T-helper 2 cell (primary cell): ENCODE results near the gene MAGEA2B.
"Not testable (repeated sequence)": the region's sequence is repeated elsewhere in the genome, so short reads cannot be mapped to it uniquely, and the experiment has no call there.

ENCODE experiments used
- DNase-seq, 5 experiments: peaks; one replicate each; pipeline versions ENCODE4 v3.0.0 to v3.0.0-alpha.2; 2012 to 2022
- total RNA-seq, 2 donors: gene quantifications; one replicate each; lab custom pipeline; 2026; lab: John Stamatoyannopoulos, UW

MAGEA2B gene, protein sequence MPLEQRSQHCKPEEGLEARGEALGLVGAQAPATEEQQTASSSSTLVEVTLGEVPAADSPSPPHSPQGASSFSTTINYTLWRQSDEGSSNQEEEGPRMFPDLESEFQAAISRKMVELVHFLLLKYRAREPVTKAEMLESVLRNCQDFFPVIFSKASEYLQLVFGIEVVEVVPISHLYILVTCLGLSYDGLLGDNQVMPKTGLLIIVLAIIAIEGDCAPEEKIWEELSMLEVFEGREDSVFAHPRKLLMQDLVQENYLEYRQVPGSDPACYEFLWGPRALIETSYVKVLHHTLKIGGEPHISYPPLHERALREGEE
- 0 reads per million in 2 donors for total RNA-seq

DNA sequence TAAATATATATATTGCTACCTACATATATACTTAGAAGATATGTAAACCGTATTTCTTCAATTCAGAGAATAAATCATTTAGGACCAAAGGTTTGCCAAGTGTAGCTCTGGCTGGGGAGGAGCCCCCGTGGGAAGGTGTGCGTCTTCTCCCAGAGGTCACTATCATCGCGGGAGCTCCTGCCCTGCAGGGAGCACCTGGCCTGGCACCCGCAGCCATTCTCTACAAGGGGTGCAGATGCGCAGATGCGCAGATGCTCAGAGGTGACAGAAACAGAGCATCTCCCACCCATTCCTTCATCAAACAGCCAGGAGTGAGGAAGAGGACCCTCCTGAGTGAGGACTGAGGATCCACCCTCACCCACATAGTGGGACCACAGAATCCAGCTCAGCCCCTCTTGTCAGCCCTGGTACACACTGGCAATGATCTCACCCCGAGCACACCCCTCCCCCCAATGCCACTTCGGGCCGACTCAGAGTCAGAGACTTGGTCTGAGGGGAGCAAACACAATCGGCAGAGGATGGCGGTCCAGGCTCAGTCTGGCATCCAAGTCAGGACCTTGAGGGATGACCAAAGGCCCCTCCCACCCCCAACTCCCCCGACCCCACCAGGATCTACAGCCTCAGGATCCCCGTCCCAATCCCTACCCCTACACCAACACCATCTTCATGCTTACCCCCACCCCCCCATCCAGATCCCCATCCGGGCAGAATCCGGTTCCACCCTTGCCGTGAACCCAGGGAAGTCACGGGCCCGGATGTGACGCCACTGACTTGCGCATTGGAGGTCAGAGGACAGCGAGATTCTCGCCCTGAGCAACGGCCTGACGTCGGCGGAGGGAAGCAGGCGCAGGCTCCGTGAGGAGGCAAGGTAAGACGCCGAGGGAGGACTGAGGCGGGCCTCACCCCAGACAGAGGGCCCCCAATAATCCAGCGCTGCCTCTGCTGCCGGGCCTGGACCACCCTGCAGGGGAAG lies at the start of gene MAGEA2B:
TSS of gene MAGEA2B (plus strand) at position 814 of the 973 bp plus-strand sequence. CDS start 2,479 bp downstream, outside the sequence.
- DNase-seq, result not testable (repeated sequence)

DNA sequence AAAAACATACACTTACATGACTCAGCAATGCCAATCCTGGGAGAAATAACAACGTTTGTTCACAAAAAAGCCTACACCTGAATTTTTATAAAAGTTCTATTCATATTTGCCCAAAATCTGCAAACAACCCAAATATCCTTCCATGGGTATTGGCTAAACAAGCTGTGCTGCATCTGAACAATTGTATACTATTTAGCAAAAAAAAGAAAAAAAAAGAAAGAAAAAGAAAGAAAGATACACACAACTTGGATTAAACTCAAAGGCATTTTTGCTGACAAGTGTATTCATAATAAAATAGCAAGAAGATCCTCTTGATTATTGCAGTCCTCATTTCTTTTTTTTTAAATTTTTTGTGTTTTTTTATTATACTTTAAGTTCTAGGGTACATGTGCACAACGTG lies 40.3 kb upstream of the MAGEA2B start:
- no peak for DNase-seq

DNA sequence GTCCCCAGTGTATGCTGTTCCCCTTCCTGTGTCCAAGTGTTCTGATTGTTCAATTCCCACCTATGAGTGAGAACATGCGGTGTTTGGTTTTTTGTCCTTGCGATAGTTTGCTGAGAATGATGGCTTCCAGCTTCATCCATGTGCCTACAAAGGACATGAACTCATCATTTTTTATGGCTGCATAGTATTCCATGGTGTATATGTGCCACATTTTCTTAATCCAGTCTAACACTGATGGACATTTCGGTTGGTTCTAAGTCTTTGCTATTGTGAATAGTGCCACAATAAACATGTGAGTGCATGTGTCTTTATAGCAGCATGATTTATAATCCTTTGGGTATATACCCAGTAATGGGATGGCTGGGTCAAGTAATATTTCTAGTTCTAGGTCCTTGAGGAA lies 39.8 kb upstream of the MAGEA2B start:
- not testable (repeated sequence) for DNase-seq

DNA sequence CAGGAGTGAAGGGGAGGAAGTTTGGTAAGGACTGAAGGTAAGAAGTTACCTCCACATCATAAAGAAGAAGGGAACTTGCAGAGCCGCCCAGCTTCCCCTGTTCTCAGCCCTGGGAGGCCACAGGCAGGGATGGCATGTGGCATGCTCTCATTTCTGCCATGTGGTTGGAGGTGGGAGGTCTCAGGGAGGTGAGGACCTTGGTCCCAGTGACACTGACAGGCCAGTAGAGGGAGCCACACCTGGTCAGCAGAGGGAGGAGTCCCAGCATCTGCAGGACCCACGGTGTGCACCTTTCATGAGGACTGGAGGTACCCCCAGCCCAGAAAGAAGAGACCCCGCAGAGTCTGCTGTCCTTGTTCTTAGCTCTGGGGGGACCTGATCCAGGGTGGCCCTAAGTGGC lies 33.4 kb upstream of the MAGEA2B start:
- DNase-seq, result not testable (repeated sequence)

DNA sequence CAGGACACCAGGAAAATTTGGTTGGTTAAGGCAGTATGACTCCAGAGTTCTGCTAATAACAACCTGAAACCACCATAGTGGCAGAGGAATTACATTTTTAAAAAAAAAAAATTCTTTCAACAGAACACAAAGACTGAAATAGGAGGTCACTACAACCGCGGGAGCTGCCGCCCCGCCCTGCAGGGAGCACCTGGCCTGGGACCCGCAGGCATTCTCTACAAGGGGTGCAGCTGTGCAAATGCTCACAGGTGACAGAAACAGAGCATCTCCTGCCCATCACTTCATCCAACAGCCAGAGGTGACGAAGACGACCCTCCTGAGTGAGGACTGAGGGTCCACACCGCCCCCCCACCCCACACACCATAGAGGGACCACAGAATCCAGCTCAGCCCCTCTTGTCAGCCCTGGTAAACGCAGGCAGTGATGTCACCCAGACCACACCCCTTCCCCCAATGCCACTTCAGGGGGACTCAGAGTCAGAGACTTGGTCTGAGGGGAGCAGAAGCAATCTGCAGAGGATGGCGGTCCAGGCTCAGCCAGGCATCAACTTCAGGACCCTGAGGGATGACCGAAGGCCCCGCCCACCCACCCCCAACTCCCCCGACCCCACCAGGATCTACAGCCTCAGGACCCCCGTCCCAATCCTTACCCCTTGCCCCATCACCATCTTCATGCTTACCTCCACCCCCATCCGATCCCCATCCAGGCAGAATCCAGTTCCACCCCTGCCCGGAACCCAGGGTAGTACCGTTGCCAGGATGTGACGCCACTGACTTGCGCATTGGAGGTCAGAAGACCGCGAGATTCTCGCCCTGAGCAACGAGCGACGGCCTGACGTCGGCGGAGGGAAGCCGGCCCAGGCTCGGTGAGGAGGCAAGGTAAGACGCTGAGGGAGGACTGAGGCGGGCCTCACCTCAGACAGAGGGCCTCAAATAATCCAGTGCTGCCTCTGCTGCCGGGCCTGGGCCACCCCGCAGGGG lies 16.2 kb upstream of the MAGEA2B start, which contains the start of gene MAGEA3:
TSS of gene MAGEA3 (plus strand) at position 843 of the 980 bp plus-strand sequence. CDS start 2,039 bp downstream, outside the sequence.
- DNase-seq, result not testable (repeated sequence)

DNA sequence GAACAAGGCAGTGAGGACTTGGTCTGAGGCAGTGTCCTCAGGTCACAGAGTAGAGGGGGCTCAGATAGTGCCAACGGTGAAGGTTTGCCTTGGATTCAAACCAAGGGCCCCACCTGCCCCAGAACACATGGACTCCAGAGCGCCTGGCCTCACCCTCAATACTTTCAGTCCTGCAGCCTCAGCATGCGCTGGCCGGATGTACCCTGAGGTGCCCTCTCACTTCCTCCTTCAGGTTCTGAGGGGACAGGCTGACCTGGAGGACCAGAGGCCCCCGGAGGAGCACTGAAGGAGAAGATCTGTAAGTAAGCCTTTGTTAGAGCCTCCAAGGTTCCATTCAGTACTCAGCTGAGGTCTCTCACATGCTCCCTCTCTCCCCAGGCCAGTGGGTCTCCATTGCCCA lies 14.0 kb upstream of the MAGEA2B start:
- DNase-seq, result not testable (repeated sequence)

DNA sequence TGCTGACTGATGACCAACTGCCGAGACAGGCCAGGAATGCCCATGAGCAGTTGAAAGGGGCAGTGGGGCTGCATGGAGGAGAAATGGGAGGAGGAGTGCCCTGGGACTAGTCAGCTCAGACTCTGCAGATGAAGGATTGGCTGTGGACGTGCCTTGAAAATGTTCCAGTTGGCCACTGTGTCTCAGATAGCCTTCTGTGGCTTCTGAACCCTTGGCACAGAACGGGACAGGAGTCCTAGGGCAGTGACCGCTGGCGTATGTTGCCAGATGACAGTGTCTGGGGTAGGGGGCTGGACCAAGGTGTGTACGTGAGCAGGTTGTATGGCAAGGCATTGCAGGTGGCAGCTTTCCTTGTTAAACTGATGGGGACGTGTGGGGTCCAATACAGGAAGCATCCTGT lies 7.9 kb upstream of the MAGEA2B start:
- not testable (repeated sequence) for DNase-seq

DNA sequence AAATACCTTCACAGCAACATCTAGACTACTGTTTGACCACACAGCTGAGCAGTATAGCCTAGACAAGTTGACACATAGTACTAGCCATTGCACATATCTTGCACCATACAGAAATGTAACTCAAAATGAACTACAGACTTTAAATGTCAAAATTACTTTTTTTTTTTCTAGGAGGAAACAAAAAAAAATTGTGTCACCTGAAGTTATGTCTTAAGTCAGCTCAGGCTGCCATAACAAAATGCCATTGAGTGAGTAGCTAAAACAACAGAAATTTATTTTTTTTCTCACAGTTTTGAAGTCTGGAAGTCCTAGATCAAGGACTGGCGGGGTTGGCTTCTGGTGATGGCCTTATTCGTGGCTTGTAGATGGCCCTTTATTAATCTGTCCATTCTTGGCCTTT lies 5.3 kb upstream of the MAGEA2B start, which contains the start of gene CSAG2:
TSS of gene CSAG2 (minus strand) at position 101 of the 400 bp plus-strand sequence. CDS start 161 bp downstream, outside the sequence.
- DNase-seq, result not testable (repeated sequence)

DNA sequence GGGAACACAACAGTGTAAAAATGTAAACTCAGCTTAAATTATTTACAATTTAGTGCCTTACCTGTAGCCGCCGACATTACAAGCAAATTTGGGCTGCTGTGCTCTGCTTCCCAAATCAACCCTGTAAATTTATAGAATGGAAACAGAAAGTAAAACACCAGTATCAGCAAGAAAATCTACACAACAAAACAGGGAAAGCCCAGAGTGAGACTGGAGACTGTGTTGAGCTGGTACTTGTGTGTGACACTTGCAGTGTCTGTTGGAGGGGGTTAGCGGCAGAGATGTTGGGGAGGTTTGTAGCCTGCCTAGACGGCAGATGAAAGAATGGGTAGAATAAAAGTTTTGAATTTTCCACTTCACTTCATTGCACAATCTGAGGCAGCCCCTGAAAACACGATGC lies 1.2 kb upstream of the MAGEA2B start:
- not testable (repeated sequence) for DNase-seq

DNA sequence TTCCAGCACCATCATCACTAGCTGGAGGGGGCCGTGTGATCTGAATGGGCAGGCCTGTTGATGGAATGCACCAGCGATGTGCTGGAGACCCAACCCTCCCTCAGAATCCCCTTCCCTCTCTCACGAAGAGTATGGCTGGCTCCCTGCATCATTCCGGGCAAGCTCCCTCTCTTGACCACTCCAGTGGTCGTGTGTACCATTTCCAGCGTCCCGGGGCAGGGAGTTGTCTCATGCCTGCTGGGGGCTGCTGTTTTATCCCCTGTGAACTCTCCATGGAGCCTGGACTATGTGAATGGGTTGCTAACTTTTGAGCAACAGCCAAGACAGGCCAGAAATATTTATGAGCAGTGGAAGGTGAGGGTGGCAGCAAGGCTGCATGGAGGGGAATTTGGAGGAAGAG lies 11.0 kb downstream of the MAGEA2B start:
- no peak for DNase-seq

DNA sequence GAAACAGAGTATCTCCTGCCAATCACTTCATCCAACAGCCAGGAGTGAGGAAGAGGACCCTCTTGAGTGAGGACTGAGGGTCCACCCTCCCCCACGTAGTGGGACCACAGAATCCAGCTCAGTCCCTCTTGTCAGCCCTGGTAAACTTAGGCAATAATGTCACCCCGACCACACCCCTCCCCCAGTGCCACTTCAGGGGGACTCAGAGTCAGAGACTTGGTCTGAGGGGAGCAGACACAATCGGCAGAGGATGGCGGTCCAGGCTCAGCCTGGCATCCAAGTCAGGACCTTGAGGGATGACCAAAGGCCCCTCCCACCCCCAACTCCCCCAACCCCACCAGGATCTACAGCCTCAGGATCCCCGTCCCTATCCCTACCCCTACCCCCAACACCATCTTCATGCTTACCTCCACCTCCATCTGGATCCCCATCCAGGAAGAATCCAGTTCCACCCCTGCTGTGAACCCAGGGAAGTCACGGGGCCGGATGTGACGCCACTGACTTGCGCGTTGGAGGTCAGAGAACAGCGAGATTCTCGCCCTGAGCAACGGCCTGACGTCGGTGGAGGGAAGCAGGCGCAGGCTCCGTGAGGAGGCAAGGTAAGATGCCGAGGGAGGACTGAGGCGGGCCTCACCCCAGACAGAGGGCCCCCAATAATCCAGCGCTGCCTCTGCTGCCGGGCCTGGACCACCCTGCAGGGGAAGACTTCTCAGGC lies 19.0 kb downstream of the MAGEA2B start, which contains the start of the genes CSAG1 and MAGEA12:
TSS of gene CSAG1 (minus strand) at position 461 of the 715 bp plus-strand sequence. CDS start 1,261 bp downstream, outside the sequence.
TSS of gene MAGEA12 (plus strand) at position 497 of the 715 bp plus-strand sequence. CDS start 2,405 bp downstream, outside the sequence.
- no peak for DNase-seq

DNA sequence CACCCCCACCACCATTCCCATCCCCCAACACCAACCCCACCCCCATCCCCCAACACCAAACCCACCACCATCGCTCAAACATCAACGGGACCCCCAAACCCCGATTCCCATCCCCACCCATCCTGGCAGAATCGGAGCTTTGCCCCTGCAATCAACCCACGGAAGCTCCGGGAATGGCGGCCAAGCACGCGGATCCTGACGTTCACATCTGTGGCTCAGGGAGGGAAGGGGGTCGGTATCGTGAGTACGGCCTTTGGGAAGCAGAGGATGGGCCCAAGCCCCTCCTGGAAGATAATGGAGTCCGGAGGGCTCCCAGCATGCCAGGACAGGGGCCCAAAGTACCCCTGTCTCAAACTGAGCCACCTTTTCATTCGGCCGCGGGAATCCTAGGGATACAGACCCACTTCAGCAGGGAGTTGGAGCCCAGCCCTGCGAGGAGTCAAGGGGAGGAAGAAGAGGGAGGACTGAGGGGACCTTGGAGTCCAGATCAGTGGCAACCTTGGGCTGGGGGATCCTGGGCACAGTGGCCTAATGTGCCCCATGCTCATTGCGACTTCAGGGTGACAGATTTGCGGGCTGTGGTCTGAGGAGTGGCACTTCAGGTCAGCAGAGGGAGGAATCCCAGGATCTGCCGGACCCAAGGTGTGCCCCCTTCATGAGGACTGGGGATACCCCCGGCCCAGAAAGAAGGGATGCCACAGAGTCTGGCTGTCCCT lies 19.9 kb downstream of the MAGEA2B start:
- DNase-seq, result not testable (repeated sequence)

DNA sequence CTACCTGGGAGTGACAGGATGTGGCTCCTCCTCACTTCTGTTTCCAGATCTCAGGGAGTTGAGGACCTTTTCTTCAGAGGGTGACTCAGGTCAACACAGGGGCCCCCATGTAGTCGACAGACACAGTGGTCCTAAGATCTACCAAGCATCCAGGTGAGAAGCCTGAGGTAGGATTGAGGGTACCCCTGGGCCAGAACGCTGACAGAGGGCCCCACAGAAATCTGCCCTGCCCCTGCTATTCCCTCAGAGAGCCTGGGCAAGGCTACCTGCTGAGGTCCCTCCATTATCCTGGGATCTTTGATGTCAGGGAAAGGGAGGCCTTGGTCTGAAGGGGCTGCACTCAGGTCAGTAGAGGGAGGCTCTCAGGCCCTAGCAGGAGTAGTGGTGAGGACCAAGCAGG lies 20.7 kb downstream of the MAGEA2B start:
- no peak for DNase-seq

DNA sequence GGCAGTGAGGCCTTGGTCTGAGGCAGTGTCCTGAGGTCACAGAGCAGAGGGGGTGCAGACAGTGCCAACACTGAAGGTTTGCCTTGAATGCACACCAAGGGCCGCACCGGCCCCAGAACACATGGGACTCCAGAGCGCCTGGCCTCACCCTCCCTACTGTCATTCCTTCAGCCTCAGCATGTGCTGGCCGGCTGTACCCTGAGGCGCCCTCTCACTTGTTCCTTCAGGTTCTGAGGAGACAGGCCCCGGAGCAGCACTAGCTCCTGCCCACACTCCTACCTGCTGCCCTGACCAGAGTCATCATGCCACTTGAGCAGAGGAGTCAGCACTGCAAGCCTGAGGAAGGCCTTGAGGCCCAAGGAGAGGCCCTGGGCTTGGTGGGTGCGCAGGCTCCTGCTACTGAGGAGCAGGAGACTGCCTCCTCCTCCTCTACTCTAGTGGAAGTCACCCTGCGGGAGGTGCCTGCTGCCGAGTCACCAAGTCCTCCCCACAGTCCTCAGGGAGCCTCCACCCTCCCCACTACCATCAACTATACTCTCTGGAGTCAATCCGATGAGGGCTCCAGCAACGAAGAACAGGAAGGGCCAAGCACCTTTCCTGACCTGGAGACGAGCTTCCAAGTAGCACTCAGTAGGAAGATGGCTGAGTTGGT lies 21.6 kb downstream of the MAGEA2B start:
- DNase-seq, result no peak

DNA sequence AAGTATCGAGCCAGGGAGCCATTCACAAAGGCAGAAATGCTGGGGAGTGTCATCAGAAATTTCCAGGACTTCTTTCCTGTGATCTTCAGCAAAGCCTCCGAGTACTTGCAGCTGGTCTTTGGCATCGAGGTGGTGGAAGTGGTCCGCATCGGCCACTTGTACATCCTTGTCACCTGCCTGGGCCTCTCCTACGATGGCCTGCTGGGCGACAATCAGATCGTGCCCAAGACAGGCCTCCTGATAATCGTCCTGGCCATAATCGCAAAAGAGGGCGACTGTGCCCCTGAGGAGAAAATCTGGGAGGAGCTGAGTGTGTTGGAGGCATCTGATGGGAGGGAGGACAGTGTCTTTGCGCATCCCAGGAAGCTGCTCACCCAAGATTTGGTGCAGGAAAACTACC lies 22.1 kb downstream of the MAGEA2B start:
- DNase-seq, result not testable (repeated sequence)

DNA sequence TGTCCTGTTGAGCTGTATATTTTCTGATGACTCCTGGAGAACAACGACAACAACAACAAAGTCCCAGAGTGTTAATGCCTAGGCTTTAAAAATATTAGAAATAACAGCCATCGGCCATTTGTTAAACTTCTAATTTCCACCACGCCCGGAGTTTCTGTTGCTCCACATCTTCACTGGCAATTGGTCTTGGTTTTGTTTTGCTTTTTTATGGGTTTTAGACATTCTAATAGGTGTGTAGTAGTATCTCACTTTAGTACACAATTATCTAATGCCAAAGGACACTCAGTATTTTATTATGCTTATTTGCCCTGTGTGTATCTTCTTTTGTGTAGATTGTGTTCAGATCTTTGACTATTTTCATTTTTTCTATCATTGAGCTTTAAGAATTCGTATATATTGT lies 24.1 kb downstream of the MAGEA2B start:
- DNase-seq, result no peak

DNA sequence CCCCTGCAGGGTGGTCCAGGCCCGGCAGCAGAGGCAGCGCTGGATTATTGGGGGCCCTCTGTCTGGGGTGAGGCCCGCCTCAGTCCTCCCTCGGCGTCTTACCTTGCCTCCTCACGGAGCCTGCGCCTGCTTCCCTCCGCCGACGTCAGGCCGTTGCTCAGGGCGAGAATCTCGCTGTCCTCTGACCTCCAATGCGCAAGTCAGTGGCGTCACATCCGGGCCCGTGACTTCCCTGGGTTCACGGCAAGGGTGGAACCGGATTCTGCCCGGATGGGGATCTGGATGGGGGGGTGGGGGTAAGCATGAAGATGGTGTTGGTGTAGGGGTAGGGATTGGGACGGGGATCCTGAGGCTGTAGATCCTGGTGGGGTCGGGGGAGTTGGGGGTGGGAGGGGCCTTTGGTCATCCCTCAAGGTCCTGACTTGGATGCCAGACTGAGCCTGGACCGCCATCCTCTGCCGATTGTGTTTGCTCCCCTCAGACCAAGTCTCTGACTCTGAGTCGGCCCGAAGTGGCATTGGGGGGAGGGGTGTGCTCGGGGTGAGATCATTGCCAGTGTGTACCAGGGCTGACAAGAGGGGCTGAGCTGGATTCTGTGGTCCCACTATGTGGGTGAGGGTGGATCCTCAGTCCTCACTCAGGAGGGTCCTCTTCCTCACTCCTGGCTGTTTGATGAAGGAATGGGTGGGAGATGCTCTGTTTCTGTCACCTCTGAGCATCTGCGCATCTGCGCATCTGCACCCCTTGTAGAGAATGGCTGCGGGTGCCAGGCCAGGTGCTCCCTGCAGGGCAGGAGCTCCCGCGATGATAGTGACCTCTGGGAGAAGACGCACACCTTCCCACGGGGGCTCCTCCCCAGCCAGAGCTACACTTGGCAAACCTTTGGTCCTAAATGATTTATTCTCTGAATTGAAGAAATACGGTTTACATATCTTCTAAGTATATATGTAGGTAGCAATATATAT lies 39.5 kb downstream of the MAGEA2B start, which contains the start of gene MAGEA2:
TSS of gene MAGEA2 (minus strand) at position 157 of the 965 bp plus-strand sequence. CDS start 2,479 bp downstream, outside the sequence.
- not testable (repeated sequence) for DNase-seq

DNA sequence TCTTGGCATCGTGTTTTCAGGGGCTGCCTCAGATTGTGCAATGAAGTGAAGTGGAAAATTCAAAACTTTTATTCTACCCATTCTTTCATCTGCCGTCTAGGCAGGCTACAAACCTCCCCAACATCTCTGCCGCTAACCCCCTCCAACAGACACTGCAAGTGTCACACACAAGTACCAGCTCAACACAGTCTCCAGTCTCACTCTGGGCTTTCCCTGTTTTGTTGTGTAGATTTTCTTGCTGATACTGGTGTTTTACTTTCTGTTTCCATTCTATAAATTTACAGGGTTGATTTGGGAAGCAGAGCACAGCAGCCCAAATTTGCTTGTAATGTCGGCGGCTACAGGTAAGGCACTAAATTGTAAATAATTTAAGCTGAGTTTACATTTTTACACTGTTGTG lies 40.4 kb downstream of the MAGEA2B start:
- DNase-seq, result not testable (repeated sequence)
